HG02970 (cell line): ENCODE data around the gene FGD3.
"Not testable (repeated sequence)": the region's sequence is repeated elsewhere in the genome, so short reads cannot be mapped to it uniquely, and the experiment has no call there.

Experiments
- ATAC-seq: cut with Tn5 transposase; IDR thresholded peaks from one replicate; pipeline ENCODE4 v1.9.1; 2021; ENCODE audit warnings: mild to moderate bottlenecking, moderate library complexity, moderate number of reproducible peaks; ENCODE audit not compliant: unreplicated experiment, low FRiP score

FGD3 gene

GRCh38 chr9:92974761-92975755 is 27.7 kb downstream of the FGD3 start:
- ATAC-seq, result no peak

- no peak for ATAC-seq
These were observed 29.1 kb downstream of the FGD3 start for GRCh38 chr9:92976431-92976830.

- no peak for ATAC-seq
These were observed 30.0 kb downstream of the FGD3 start for GRCh38 chr9:92977279-92977678.

- no peak for ATAC-seq
These were observed 31.1 kb downstream of the FGD3 start for GRCh38 chr9:92978345-92978875.

- ATAC-seq, result no peak
These were observed 32.1 kb downstream of the FGD3 start for GRCh38 chr9:92979283-92980056.

- ATAC-seq, result no peak
These were observed 32.9 kb downstream of the FGD3 start for GRCh38 chr9:92980085-92980745.

- no peak for ATAC-seq
These were observed 34.8 kb downstream of the FGD3 start for GRCh38 chr9:92982130-92982529.

GRCh38 chr9:92983984-92984589 is 36.8 kb downstream of the FGD3 start:
- ATAC-seq, result no peak

GRCh38 chr9:92984976-92985375 is 37.7 kb downstream of the FGD3 start:
- no peak for ATAC-seq

GRCh38 chr9:92986176-92987119 is 39.1 kb downstream of the FGD3 start:
- ATAC-seq, result no peak

GRCh38 chr9:92988215-92988768 is 41.0 kb downstream of the FGD3 start:
- ATAC-seq, result no peak

GRCh38 chr9:92989561-92989960 is 42.2 kb downstream of the FGD3 start:
- ATAC-seq, result no peak

- ATAC-seq, result no peak
These were observed 43.1 kb downstream of the FGD3 start for GRCh38 chr9:92990461-92990860.

- no peak for ATAC-seq
These were observed 45.2 kb downstream of the FGD3 start for GRCh38 chr9:92992549-92992948.

GRCh38 chr9:92998871-92999270 is 51.5 kb downstream of the FGD3 start:
- not testable (repeated sequence) for ATAC-seq

- ATAC-seq, result no peak
These were observed 53.7 kb downstream of the FGD3 start for GRCh38 chr9:93001031-93001430.

GRCh38 chr9:93002700-93003099 is 55.4 kb downstream of the FGD3 start:
- no peak for ATAC-seq

- no peak for ATAC-seq
These were observed 56.5 kb downstream of the FGD3 start for GRCh38 chr9:93003552-93004407.
